Measurements from ENCODE around the gene IL36A.

- no peak for TF ChIP-seq EZH2phosphoT487 (IDR thresholded peaks at IDR 0.05; ENCODE audit: borderline replicate concordance, low read depth)
- no peak for TF ChIP-seq POLR2AphosphoS5 (IDR thresholded peaks at IDR 0.05; ENCODE audit: low read depth, low read length)
- no peak for TF ChIP-seq REST (IDR thresholded peaks at IDR 0.05; ENCODE audit: low read depth, low read length)
- no peak for TF ChIP-seq EP300 (IDR thresholded peaks at IDR 0.05; ENCODE audit: borderline replicate concordance in 1 of 2, low read depth in 1 of 2, low read length in 1 of 2)
- no peak for TF ChIP-seq CTCF (IDR thresholded peaks at IDR 0.05)
- TF ChIP-seq USF2 (IDR thresholded peaks at IDR 0.05; ENCODE audit: borderline replicate concordance, low read depth, low read length) = no peak
- TF ChIP-seq IRF3 (IDR thresholded peaks at IDR 0.05; ENCODE audit: low read depth, low read length) = no peak
- no peak for TF ChIP-seq TEAD4 (IDR thresholded peaks at IDR 0.05; ENCODE audit: borderline replicate concordance, insufficient read depth)
Measured at GRCh38 chr2:112997151-112997550, 8.1 kb upstream of the IL36A start.
